ENCODE results near the gene KCTD17. TPM values are rescaled to one million over a fixed set of nuclear protein-coding genes. Genes with fewer than 3 reads are reported as not detected.

KCTD17 gene
- total RNA-seq, 1 experiment from 2014 or later, result 29.5 TPM

DNA sequence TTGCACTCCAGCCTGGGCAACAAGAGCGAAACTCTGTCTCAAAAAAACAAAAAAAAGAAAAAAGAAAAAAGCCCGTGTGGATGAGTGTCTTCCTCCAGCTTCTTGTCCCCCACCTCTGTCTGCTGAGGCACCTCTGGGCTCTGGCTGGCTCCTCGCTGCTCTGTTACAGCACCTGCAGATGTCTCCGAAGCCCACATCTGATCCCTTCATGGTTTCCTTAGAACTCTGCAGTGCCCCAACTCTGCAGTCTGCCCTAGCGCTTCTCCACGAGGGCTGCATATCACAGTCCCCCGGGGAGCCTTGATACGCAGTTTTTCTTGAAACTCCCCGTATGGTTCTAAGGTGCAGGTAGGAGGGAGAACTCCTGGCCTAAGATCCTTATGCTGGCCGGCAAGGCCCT lies 15.9 kb downstream of the KCTD17 start:
- Histone ChIP-seq H3K27me3 (ENCODE audit: insufficient read depth, low read depth) (peaks cover 27% of the 10 kb centered on the region), H3K4me1 (replicated peaks; ENCODE audit: insufficient read depth) (peaks cover 27% of the 10 kb centered on the region), H3K4me2 (no peak overlapping the region), H3F3A (ENCODE audit: insufficient read depth, low read depth) (no peaks in the 10 kb centered on the region; the same call in 1 of the 2 replicates), H3K9me2 (ENCODE audit: insufficient read depth) (no peaks in the 10 kb centered on the region), H2AFZ (no peak overlapping the region), H3K9me3 (ENCODE audit: insufficient read depth, low read depth) (no peaks in the 10 kb centered on the region), H3K79me2 (ENCODE audit: low read depth) (no peaks in the 10 kb centered on the region), H3K27ac (no peak overlapping the region), H3K36me3 (ENCODE audit: low read depth) (no peaks in the 10 kb centered on the region), H3K4me3 (no peak overlapping the region), H4K20me1 (ENCODE audit: insufficient read depth) (no peaks in the 10 kb centered on the region)
- CTCF ChIA-PET, result interaction anchor here (0.6 kb wide), 1 partner anchor 31 kb away, joined by 3 read pairs; no protein-coding TSS in a partner anchor
- intact Hi-C loops (cut with micrococcal nuclease; ENCODE audit: unreplicated experiment), result no loop called here
- TF ChIP-seq EZH2 (IDR thresholded peaks at IDR 0.05; ENCODE audit: low read depth), result no peak
- TF ChIP-seq, protein P1, sequence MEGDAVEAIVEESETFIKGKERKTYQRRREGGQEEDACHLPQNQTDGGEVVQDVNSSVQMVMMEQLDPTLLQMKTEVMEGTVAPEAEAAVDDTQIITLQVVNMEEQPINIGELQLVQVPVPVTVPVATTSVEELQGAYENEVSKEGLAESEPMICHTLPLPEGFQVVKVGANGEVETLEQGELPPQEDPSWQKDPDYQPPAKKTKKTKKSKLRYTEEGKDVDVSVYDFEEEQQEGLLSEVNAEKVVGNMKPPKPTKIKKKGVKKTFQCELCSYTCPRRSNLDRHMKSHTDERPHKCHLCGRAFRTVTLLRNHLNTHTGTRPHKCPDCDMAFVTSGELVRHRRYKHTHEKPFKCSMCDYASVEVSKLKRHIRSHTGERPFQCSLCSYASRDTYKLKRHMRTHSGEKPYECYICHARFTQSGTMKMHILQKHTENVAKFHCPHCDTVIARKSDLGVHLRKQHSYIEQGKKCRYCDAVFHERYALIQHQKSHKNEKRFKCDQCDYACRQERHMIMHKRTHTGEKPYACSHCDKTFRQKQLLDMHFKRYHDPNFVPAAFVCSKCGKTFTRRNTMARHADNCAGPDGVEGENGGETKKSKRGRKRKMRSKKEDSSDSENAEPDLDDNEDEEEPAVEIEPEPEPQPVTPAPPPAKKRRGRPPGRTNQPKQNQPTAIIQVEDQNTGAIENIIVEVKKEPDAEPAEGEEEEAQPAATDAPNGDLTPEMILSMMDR (conservative IDR thresholded peaks at IDR 0.05), result no peak
- POLR2A ChIA-PET (ENCODE audit: unreplicated experiment), result interaction anchor here (0.6 kb wide), 1 partner anchor 815 kb away, joined by 3 read pairs; no protein-coding TSS in a partner anchor
- no peak for DNase-seq
- no TSS peak for BruUV-seq (replicated peaks)

DNA sequence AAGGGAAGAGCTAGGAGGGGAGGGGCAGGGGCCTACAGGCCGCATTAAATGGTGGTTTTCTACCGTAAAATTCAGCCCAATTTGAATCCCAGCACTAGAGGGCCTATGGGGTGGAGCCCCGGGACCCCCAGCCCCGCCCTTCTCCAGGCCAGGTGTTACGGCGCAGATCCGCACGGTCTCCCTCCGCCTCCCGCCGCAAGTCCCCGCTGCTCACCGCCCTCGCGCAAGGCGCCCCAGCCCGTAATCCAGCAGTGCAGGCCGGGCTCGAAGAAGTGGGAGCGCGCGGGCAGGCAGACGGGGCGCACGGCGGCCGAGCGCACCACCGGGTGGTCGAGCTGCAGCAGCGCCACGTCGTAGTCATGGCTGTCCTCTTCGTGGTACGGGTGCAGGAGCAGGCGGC lies 17.3 kb downstream of the KCTD17 start:
- H3K27ac ChIP-seq, result no peak overlapping the region
- H3K4me2 ChIP-seq, result no peak overlapping the region
- no peaks in the 10 kb centered on the region; the same call in 1 of the 2 replicates for H3F3A ChIP-seq (ENCODE audit: insufficient read depth, low read depth)
- no peak overlapping the region for H2AFZ ChIP-seq
- no peaks in the 10 kb centered on the region for H3K9me3 ChIP-seq (ENCODE audit: insufficient read depth, low read depth)
- intact Hi-C loops (cut with micrococcal nuclease; ENCODE audit: unreplicated experiment), result no loop called here
- CTCF ChIA-PET, result no interaction called here
- H4K20me1 ChIP-seq (ENCODE audit: insufficient read depth), result no peaks in the 10 kb centered on the region
- no peak overlapping the region for H3K4me3 ChIP-seq
- peaks cover 35% of the 10 kb centered on the region for H3K27me3 ChIP-seq (ENCODE audit: insufficient read depth, low read depth)
- no peaks in the 10 kb centered on the region for H3K9me2 ChIP-seq (ENCODE audit: insufficient read depth)
- no peaks in the 10 kb centered on the region for H3K79me2 ChIP-seq (ENCODE audit: low read depth)
- no peak for TF ChIP-seq EZH2 (IDR thresholded peaks at IDR 0.05; ENCODE audit: low read depth)
- TF ChIP-seq, protein P1 (conservative IDR thresholded peaks at IDR 0.05), result no peak
- DNase-seq, result no peak
- POLR2A ChIA-PET (ENCODE audit: unreplicated experiment), result no interaction called here
- no TSS peak for BruUV-seq (replicated peaks)
- H3K36me3 ChIP-seq (ENCODE audit: low read depth), result no peaks in the 10 kb centered on the region
- H3K4me1 ChIP-seq (replicated peaks; ENCODE audit: insufficient read depth), result peaks cover 13% of the 10 kb centered on the region

DNA sequence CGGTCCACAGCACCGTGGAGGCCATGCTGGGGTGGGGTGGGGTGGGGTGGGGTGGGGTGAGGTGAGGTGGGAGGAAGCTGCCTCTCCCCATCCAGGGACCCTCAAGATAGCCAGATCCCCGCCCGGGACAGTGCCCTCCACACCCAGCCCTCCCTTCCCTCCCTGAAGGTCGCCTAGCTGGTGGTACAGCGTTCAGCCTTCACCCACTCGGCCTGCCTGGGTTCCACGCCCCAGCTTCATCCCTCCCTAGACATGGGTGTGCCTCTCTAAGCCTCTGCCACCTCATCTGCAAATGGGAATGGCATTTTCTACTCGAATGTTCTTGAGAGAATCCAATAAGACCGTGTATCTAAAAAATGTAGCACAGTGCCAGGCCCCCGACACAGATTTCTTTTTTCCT lies 17.8 kb downstream of the KCTD17 start:
- no TSS peak for BruUV-seq (replicated peaks)
- intact Hi-C loops (cut with micrococcal nuclease; ENCODE audit: unreplicated experiment), result no loop called here
- TF ChIP-seq EZH2 (IDR thresholded peaks at IDR 0.05; ENCODE audit: low read depth), result no peak
- TF ChIP-seq, protein P1 (conservative IDR thresholded peaks at IDR 0.05), result no peak
- no peaks in the 10 kb centered on the region for H3K36me3 ChIP-seq (ENCODE audit: low read depth)
- peaks cover 12% of the 10 kb centered on the region for H3K4me1 ChIP-seq (replicated peaks; ENCODE audit: insufficient read depth)
- peaks cover 40% of the 10 kb centered on the region for H3K27me3 ChIP-seq (ENCODE audit: insufficient read depth, low read depth)
- no peak for DNase-seq
- no peak overlapping the region for H2AFZ ChIP-seq
- H3K4me2 ChIP-seq, result no peak overlapping the region
- H3K27ac ChIP-seq, result no peak overlapping the region
- POLR2A ChIA-PET (ENCODE audit: unreplicated experiment), result no interaction called here
- no peaks in the 10 kb centered on the region for H3K9me3 ChIP-seq (ENCODE audit: insufficient read depth, low read depth)
- H3K79me2 ChIP-seq (ENCODE audit: low read depth), result no peaks in the 10 kb centered on the region
- no peak overlapping the region for H3K4me3 ChIP-seq
- no peaks in the 10 kb centered on the region for H4K20me1 ChIP-seq (ENCODE audit: insufficient read depth)
- CTCF ChIA-PET, result no interaction called here
- no peaks in the 10 kb centered on the region for H3K9me2 ChIP-seq (ENCODE audit: insufficient read depth)
- H3F3A ChIP-seq (ENCODE audit: insufficient read depth, low read depth), result no peaks in the 10 kb centered on the region; the same call in 1 of the 2 replicates

Measured in PC-9 (cell line).